NCI-H1105 treated with DMSO at 0.1 percent for 48 hours (cell line): ENCODE measurements around the gene GYG1.

Source experiments
- DNase-seq: peaks from one replicate; lab custom pipeline; 2025; lab: John Stamatoyannopoulos, UW

GYG1 gene

DNA sequence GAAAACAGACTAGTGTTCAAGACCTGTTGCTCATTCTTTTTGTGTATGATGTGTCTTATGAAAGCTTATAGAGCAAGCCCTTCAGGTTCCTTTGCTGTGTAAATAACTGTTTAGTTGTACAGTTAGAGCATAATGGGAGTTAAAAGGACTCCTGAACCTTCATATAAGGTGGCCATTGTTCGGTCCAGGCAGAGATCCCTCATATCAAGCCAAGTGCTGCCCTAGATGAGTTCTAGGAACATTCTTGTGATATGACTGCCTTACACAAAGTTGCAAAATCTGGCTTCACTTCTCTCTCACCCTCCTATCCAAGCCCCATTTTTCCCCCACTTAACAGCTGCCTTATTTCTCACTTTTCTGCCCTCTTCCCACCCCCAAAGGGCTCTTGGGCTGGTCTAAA, 26.9 kb downstream of the GYG1 start:
- DNase-seq = no peak

DNA sequence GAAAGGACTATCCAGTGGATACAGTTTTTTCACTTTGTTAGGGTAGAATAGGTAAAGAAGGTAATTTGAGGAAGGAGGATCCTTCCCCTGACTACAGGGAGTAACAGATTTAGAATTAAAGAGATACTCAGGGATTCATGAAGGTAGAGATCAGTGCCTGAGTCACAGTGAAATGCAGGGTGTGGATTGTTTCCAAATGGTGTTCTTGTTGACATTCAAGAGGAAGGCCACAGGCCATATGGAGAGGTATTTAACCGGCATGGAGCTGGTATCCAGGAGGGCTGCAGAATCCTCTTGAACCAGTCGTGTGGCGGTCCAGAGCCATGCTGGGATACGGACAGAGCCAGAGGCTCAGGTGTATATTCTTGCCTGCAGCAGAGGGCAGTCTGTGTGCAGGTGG, 28.2 kb downstream of the GYG1 start:
- DNase-seq = no peak

DNA sequence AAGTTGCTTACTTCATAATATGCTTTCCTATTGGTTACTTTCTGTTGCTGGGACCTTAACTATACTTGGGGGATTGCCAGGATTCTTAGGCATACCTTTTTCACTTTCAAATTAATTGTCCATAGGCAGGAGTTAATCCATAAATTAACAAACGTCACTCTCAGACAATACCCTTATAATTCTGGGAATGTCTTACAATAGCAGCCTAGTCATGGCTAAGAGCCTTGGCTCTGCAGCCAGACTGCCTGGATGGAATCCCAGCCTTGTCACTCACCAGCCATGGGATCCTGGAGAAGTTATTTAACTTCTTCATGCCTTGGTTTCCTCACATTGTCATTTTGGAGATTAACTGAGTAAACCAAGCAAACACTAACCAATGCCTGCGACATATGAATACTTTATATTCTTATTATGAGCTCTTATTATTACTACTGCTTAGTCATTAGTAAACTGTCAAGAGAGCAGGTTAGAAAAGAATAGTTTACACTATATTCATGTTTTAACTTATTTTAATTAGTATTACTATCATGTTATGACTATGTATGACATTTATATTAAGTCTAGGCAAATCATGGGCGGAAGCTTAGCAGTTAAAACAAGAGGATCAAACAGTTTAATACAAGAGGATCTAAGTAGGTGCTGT, 29.0 kb downstream of the GYG1 start:
- DNase-seq = no peak

DNA sequence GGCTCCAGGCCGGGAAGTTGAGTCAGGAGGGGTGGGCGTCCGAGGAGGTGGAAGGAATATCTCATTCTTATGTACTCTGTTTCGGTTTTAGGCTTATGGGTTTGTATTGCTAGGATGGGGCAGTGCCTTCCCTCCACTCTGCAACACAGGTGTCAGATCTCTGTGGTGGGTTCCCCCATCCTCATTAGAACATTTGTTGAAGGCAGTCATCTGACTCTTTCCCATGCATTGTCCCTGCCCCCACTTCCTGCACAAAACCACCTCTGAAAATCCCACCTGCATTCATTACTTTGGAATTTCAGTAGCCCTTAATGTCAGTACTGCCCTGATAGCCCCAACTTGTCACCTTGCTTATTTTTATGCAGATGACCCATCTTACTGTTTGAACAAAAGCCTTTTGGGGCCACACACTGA, 29.5 kb downstream of the GYG1 start:
- DNase-seq = no peak

DNA sequence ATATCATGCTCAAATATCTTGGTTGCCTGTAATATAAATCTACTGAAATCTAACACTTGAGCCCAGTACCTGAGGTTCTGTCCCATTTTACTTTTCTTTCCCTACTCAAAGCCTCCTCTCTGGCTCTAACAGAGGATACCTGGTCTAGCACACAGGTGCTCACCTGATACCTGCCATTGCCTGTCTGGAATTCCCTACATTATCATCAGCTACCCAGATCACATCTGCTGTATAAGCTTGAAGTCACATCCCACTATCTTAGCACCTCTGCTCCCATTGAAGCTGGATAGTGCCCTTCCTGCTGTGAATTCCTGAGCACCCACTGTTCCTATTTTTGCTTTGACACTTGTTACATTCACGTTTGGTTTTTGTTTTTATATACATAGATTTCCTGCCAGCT, 30.5 kb downstream of the GYG1 start:
- no peak for DNase-seq

DNA sequence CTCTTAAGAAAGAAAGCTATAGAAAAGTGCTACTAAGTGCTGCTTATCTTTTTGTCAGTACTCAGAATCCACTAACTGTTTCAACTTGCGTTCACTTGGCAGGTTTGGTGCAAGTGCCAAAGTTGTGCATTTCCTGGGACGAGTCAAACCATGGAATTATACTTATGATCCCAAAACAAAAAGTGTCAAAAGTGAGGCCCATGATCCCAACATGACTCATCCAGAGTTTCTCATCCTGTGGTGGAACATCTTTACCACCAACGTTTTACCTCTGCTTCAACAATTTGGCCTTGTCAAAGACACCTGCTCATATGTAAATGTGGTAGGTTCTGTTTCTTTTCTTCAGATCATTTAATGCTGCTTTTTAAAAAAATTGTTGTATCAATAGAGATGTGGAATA, 32.6 kb downstream of the GYG1 start:
- no peak for DNase-seq

DNA sequence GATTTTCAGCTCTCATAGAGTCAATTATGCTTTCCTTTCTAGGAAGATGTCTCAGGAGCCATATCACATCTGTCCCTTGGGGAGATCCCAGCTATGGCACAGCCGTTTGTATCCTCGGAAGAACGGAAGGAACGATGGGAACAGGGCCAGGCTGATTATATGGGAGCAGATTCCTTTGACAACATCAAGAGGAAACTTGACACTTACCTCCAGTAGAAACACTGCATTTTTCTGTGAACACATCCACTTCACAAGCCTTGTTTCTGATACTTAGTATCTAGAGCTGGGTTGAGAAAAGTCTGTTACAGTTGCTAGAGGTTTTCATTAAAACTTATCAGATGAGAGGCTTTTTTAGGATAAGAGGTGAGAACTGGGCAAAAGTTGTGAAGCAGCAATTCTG, 35.4 kb downstream of the GYG1 start:
- no peak for DNase-seq

DNA sequence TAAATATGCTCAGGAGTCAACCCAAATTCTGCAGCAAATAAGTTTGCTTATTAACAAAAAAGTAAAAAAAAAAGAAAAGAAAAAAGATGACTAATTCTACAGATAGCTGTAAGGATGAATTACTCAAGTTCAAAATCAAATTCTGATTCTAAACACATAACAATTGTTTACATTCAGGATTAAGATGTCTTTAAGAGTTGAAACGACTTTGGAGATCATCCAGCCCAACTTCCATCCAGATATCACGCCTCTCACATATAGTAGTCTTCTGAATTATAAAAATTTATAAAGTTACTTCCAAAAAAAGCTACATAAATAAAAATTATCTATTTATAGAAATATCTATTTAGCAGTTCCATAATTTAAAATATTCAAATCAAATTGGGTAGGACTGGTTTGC, 39.8 kb downstream of the GYG1 start:
- no peak for DNase-seq

DNA sequence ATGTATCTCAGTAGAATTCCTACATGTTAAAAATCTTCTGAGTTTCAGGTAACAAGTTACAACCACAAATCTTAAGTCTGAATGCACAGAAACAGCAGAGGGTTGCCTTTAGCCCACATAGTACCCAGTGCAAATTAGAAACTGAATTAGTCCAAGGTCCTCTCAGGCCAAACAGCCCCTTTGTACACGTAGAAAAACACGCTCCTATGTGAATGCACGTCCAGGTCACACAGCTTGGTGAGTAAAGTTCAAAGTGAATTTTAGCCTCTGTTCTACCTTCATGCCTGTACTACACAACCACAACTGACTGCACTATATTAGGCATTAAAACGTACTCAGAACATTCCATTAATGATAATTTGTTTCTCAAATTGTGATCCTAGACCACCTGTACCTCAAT, 46.3 kb downstream of the GYG1 start:
- no peak for DNase-seq

DNA sequence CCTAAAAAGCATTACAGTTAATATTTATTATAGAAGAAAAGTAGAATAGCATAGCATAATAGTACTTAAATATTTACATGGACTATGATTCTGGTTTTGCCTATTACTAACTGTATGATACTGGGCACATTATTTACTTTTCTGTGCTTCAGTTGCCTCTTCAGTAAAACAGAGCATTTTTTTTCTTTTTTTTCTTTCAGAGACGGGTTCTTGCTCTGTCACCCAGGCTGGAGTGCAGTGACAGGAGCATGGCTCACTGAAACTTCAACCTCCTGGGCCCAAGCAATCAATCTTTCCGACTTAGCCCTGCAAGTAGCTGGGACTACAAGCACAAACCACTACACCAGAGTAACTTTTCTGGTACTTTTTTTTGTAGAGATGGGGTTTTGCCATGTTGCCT, 47.0 kb downstream of the GYG1 start:
- DNase-seq = no peak

DNA sequence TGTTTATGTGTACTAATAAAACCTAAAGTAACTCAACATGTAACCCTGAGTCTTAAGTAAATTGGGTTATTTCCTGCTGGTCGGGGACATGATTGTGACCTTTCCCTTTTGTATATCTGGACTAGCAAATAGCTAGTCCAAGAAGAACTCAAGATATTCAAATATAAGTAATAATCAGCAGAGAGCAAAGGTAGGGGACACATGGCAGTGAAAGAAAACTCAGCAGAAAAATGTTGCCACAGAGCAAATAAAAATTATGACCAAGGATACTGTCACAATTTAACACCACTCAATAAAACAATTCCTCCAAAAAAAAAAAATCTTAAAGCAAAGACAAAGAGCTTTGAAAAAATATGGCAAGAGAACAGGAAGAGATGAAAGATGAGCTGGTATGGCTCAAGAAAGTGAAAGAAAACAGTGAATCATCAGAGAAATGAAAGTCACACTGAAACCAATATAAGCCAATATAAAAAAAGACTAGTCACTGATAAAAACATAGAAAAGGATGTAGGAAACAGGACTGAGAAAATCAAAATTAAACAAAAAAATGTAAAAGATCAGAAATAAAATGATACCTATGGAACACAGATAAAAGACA, 51.5 kb downstream of the GYG1 start:
- DNase-seq = no peak

DNA sequence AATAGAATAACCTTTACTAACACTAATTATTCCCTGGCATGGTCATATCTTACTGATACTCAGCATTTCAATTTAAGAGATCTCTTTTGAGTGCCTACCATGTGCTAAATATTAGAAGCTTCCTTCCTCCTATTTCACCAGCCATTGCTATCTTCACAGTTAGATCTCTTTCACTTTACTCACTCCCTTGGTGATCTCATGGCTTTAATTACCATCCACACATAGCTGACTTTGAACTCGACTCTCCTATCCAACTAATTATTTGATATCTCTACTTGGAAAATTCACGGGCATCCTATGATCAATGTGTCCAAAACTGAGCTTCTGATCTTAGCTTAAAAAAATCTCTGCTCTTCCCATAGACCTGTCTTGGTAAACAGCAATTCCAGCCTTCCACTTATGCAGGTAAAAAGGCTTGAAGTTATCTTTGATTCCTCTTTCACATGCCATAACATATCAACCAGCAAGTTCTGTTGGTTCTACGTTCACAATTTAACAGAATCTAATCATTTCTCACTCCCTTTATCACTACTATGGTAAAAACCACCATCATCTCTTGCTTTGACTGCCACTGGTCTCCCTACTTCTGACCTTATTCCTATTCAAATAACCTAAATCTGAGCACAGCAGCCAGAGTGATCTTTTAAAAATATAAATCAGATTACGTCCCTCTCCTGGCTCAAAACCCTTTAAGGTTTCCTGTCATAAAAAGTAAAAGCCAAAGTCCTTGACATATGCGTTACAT, 53.2 kb downstream of the GYG1 start:
- DNase-seq = no peak

DNA sequence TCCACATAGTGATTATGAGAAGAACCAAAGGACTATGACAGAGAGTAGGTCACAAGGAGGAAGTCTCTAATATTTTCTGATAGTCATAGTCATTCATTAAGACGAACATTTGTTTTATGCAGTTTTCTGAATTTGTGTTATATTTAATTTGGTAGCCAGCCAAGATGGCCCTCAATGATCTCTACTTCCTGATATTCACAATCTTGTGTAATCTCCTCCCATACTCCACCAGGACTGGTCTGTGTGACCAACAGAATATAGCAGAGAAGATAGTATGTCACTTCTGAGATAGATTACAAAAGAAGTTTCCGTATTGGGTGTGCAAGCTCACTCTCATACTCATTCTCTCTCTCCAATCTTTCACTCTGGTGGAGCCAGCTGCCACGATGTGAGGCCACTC, 64.2 kb downstream of the GYG1 start:
- no peak for DNase-seq

DNA sequence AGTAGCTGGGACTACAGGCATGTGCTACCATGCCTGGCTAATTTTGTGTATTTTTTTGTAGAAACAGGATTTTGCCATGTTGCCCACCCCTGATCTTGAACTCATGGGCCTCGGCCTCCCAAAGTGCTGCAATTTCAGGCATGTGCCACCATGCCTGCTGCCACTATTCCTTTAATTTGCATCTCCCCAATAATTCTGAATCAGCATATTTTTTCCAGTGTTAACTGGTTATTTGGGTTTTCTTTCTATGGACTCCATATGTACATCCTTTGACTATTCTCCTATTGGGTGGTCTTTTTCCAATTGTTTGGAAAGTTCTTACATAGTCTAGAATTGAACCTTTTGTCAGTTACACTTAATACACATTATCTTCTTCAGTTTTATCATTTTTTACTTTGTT, 66.9 kb downstream of the GYG1 start:
- DNase-seq = no peak

DNA sequence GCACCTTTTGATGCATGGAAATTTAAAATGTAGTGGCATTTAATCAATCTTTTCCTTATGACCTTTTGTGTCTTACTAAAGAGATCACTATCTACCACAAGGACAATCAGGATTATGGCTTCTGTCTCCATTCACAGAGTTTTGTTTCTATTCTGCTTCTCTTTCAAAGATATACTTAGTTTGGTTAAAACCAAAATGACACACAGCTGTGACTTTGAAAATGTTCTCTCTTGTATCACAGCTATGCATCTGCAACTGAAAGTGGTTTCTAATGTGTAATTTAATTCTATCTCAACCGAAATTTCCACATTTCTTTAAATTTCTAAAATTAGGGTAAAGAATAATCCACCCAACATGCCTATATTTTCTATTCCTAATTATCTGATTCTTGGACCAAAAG, 67.3 kb downstream of the GYG1 start:
- no peak for DNase-seq

DNA sequence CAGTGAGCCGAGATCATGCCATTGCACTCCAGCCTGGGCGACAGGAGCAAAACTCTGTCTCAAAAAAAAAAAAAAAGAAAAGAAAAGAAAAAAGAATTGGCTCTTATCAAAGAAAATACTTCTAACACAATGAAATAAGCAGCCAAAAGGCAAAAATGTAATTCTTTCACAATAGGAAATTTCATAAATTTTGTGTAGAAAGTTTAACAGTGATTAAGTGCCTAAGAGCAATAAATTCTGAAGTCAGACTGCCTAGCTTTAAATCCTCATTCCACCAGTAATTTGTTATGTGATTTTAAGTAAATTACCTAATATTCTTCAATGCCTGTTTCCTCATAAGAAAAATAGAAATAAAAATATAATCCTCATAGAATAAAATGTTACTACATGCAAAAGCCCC, 70.4 kb downstream of the GYG1 start:
- DNase-seq = no peak

DNA sequence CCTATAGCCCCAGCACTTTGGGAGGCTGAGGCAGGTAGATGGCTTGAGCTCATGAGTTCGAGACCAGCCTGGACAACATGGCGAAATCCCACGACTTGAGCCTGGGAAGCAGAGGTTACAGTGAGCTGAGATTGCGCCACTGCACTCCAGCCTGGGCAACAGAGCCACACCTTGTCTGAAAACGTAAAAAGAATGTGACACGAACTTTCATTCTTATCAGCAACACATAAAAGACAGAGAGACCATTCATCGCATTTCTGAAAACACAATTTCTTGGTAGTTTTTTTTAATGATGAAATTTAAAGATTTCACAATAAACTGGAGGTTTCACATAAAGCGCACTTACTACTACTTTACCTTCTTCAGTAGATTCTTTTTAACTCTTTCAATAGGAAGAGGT, 76.5 kb downstream of the GYG1 start:
- DNase-seq = no peak
